CD4-positive, alpha-beta memory T cell (primary cell): ENCODE results near the gene USP11. TPM values are rescaled to one million over a fixed set of nuclear protein-coding genes. Genes with fewer than 3 reads are reported as not detected.

ENCODE experiments used
- CTCF ChIA-PET: fragments of 350-600 bp; sonication (Branson Sonifier 250); formaldehyde crosslinking; loops from one replicate; lab custom pipeline; 2021; ENCODE audit warnings: inconsistent platforms; ENCODE audit not compliant: partially characterized antibody; lab: Charles Lee
- POLR2A ChIA-PET: fragments of 350-600 bp; sonication (Branson Sonifier 250); formaldehyde crosslinking; loops from one replicate; lab custom pipeline; 2021; ENCODE audit not compliant: partially characterized antibody; lab: Charles Lee
- DNase-seq, 5 donors: peaks; one replicate each; pipeline versions ENCODE4 v3.0.0 to v3.0.0-alpha.2; 2020 to 2022; ENCODE audit warnings: mixed read lengths in 1 of 5
- H3K27ac ChIP-seq: one replicate; pipeline ENCODE4 v1.7.0; 2013; ENCODE audit warnings: low read depth, low read length
- H3K27me3 ChIP-seq: 2 replicates; pipeline ENCODE4 v1.7.0; 2013; ENCODE audit warnings: mild to moderate bottlenecking, low read length, moderate library complexity; ENCODE audit not compliant: insufficient read depth
- H3K36me3 ChIP-seq: 2 replicates; pipeline ENCODE4 v1.7.0; 2013; ENCODE audit warnings: mild to moderate bottlenecking, low read length, moderate library complexity; ENCODE audit not compliant: insufficient read depth
- H3K4me1 ChIP-seq: 2 replicates; pipeline ENCODE4 v1.7.0; 2013; ENCODE audit warnings: mild to moderate bottlenecking, low read length, moderate library complexity; ENCODE audit not compliant: insufficient read depth
- H3K4me3 ChIP-seq, 2 donors: one replicate each; pipeline ENCODE4 v1.7.0; 2013; ENCODE audit warnings: low read length in 2 of 2, mild to moderate bottlenecking in 1 of 2
- H3K9me3 ChIP-seq, 2 donors: one replicate each; pipeline ENCODE4 v1.7.0; 2013; ENCODE audit warnings: low read length in 2 of 2, control low read depth in 1 of 2; ENCODE audit not compliant: control insufficient read depth in 1 of 2
- H3K27ac Mint-ChIP-seq, 7 donors: one replicate each; pipeline ENCODE4 v1.8.0; 2020 to 2021; ENCODE audit warnings: mixed read lengths in 7 of 7, mild to moderate bottlenecking in 6 of 7, inconsistent platforms in 3 of 7, moderate library complexity in 3 of 7
- H3K27me3 Mint-ChIP-seq, 2 donors: one replicate each; pipeline ENCODE4 v1.8.0; 2020 to 2021; ENCODE audit warnings: mixed read lengths in 2 of 2
- H3K36me3 Mint-ChIP-seq, 2 donors: one replicate each; pipeline ENCODE4 v1.8.0; 2020 to 2021; ENCODE audit warnings: mixed read lengths in 2 of 2, inconsistent platforms in 1 of 2, mild to moderate bottlenecking in 1 of 2
- H3K4me1 Mint-ChIP-seq, 4 donors: one replicate each; pipeline ENCODE4 v1.8.0; 2020 to 2021; ENCODE audit warnings: mixed read lengths in 4 of 4, mild to moderate bottlenecking in 1 of 4
- H3K4me3 Mint-ChIP-seq, 8 donors: one replicate each; pipeline ENCODE4 v1.8.0; 2020 to 2021; ENCODE audit warnings: mixed read lengths in 8 of 8, mild to moderate bottlenecking in 7 of 8, moderate library complexity in 6 of 8, inconsistent platforms in 3 of 8
- H3K9me3 Mint-ChIP-seq, 8 donors: one replicate each; pipeline ENCODE4 v1.8.0; 2020 to 2021; ENCODE audit warnings: mixed read lengths in 8 of 8, mild to moderate bottlenecking in 5 of 8, inconsistent platforms in 3 of 8, moderate library complexity in 1 of 8
- intact Hi-C: fragments of 100-400 bp; cut with micrococcal nuclease; formaldehyde crosslinking; loops from one replicate; pipeline ENCODE4 v1.15.1; 2023
- polyA plus RNA-seq, 2 donors: library from polyadenylated mRNA; unstranded; fragments of 300-500 nt; fragmentation: Illumina TruSeq; gene quantifications; one replicate each; pipeline ENCODE4 v1.2.3, GENCODE V29; 2021
- total RNA-seq, 2 experiments: library from RNA; stranded (reverse); gene quantifications; one replicate each; pipeline ENCODE4 v1.2.3, GENCODE V29; 2021

The USP11 gene
- total and polyA plus RNA-seq, 4 experiments from 2014 or later, result 36.6 to 81.4 (median 61.9) TPM

GRCh38 chrX:47190445-47191269, 42.2 kb upstream of the USP11 start:
- Histone ChIP-seq H3K4me3 (peak overlapping the region; percentile 44 to 67), H3K36me3 (no peaks in the 10 kb centered on the region), H3K4me1 (peaks cover 35% of the 10 kb centered on the region), H3K27ac (peak overlapping the region; percentile 73), H3K27me3 (no peaks in the 10 kb centered on the region), H3K9me3 (no peaks in the 10 kb centered on the region)
- ChIA-PET POLR2A (interaction anchor here (0.7 to 2.0 kb wide), 13 partner anchors 17 to 440 kb away, joined by 3 to 28 read pairs (median 5); partner anchors contain the start of genes CDK16, NDUFB11, RBM10 and USP11), CTCF (interaction anchor here (0.7 to 4.0 kb wide), 6 partner anchors 27 to 336 kb away, joined by 3 to 54 read pairs (median 7); partner anchors contain the start of genes NDUFB11 and RBM10)
- Mint-ChIP-seq H3K27me3 (no peaks in the 10 kb centered on the region), H3K4me1 (peaks cover 16 to 50% (median 36%) of the 10 kb centered on the region in 4 donors), H3K27ac (peak overlapping the region; percentile 90 to 95 (median 92)), H3K9me3 (peaks cover 0 to 3% (median 0%) of the 10 kb centered on the region in 8 donors), H3K36me3 (peaks cover 3 to 14% of the 10 kb centered on the region in 2 donors), H3K4me3 (peak overlapping the region; percentile 88 to 96 (median 91))
- DNase-seq, result peak; percentile 75 to 85 (median 84)
- intact Hi-C loops, result loop anchor here (1.0 to 5.0 kb wide), 4 partner anchors 46 to 447 kb away; partner anchors contain the start of genes NDUFB11 and ZNF41

DNA sequence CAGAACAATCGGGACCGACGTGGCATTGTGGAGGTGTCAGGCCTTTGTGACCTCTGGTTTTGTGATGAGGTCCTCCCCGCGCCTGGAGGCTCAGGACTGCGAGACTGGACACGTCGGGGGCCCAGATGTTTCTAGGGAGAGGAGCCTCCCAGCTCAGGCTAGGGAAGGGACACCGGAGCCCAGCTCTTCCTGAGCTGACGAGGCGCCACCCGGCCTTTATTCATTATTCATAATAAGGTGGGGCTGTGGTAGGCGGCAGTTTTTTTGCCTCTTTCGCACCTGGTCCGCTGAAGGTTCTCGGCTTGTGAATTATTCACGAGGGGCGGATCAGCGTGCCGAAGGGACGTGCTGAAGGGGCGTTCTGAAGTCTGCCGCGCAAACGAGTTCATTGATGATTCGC, 41.5 kb upstream of the USP11 start:
- intact Hi-C loops, result loop anchor here (5.0 kb wide), 2 partner anchors 291 to 446 kb away; partner anchors contain the start of gene ZNF41
- H3K9me3 Mint-ChIP-seq, result peaks cover 0 to 3% (median 0%) of the 10 kb centered on the region in 8 donors
- no peaks in the 10 kb centered on the region for H3K9me3 ChIP-seq
- peaks cover 0 to 17% of the 10 kb centered on the region in 2 donors for H3K36me3 Mint-ChIP-seq
- no peaks in the 10 kb centered on the region for H3K36me3 ChIP-seq
- peak overlapping the region; percentile 90 to 95 (median 92) for H3K27ac Mint-ChIP-seq
- H3K4me3 ChIP-seq, result peak overlapping the region; percentile 44 to 67
- H3K4me3 Mint-ChIP-seq, result peak overlapping the region; percentile 88 to 96 (median 91)
- CTCF ChIA-PET, result interaction anchor here (0.7 to 4.0 kb wide), 6 partner anchors 26 to 335 kb away, joined by 3 to 54 read pairs (median 7); partner anchors contain the start of genes NDUFB11 and RBM10
- H3K4me1 Mint-ChIP-seq, result peaks cover 22 to 57% (median 42%) of the 10 kb centered on the region in 4 donors
- peak; percentile 39 to 72 (median 44) for DNase-seq
- H3K27me3 ChIP-seq, result no peaks in the 10 kb centered on the region
- H3K27ac ChIP-seq, result peak overlapping the region; percentile 73
- POLR2A ChIA-PET, result interaction anchor here (0.7 to 2.0 kb wide), 13 partner anchors 18 to 440 kb away, joined by 3 to 28 read pairs (median 5); partner anchors contain the start of genes CDK16, NDUFB11, RBM10 and USP11
- H3K4me1 ChIP-seq, result peaks cover 41% of the 10 kb centered on the region
- no peaks in the 10 kb centered on the region for H3K27me3 Mint-ChIP-seq

DNA sequence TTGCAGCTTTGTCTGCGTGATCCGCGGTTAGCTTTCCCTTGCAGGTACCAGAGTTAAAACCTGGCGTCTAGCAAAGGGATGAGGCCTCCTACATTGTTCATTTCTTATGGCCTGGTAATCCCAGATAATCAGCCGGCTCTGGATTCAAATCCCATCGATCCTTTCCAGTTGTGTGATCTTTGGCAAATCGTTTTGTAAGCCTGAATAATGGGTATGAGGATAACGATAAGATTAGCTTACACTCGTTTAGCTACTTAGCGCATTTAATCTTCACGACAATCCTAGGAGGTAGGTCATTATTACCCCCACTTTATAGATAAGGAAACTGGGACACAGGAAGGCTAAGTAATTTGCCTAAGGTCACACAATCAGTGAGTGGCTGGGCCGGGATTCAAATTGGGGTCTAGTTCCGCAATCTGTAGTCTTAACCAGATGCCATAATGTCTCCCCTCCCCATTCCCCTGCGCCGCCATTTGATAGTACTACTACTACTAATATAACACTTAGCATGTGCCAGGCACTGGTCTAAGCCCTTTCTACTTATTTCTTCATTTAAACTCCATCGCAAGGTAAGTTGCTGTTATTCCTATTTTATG, 40.9 kb upstream of the USP11 start:
- Mint-ChIP-seq H3K4me3 (peak overlapping the region; percentile 88 to 96 (median 91)), H3K4me1 (peaks cover 27 to 62% (median 48%) of the 10 kb centered on the region in 4 donors), H3K27ac (peak overlapping the region; percentile 32 to 95 (median 92)), H3K9me3 (peaks cover 0 to 3% (median 0%) of the 10 kb centered on the region in 8 donors), H3K36me3 (peaks cover 0 to 17% of the 10 kb centered on the region in 2 donors), H3K27me3 (no peaks in the 10 kb centered on the region)
- ChIA-PET POLR2A (interaction anchor here (0.8 to 2.0 kb wide), 7 partner anchors 18 to 331 kb away, joined by 3 to 28 read pairs (median 7); partner anchors contain the start of genes CDK16, NDUFB11 and RBM10), CTCF (interaction anchor here (0.7 to 4.0 kb wide), 6 partner anchors 26 to 334 kb away, joined by 3 to 54 read pairs (median 7); partner anchors contain the start of genes NDUFB11 and RBM10)
- H3K27me3 ChIP-seq, result no peaks in the 10 kb centered on the region
- DNase-seq, result no peak
- H3K4me1 ChIP-seq, result peaks cover 47% of the 10 kb centered on the region
- no peaks in the 10 kb centered on the region for H3K9me3 ChIP-seq
- peak overlapping the region in 1 of 2 donors; percentile 67 for H3K4me3 ChIP-seq
- intact Hi-C loops, result loop anchor here (5.0 kb wide), 2 partner anchors 290 to 445 kb away; partner anchors contain the start of gene ZNF41
- peak overlapping the region; percentile 73 for H3K27ac ChIP-seq
- H3K36me3 ChIP-seq, result no peaks in the 10 kb centered on the region

- H3K27ac Mint-ChIP-seq, result peak within 1 kb of the TSS; percentile 94 to 100 (median 99)
- Histone ChIP-seq H3K9me3 (no peaks in the 10 kb centered on the region), H3K27me3 (no peaks in the 10 kb centered on the region), H3K36me3 (peaks cover 4% of the 10 kb centered on the region), H3K27ac (peak within 1 kb of the TSS; percentile 96), H3K4me1 (peaks cover 64% of the 10 kb centered on the region), H3K4me3 (peak within 1 kb of the TSS; percentile 69 to 82)
- H3K9me3 Mint-ChIP-seq, result peaks cover 0 to 3% (median 0%) of the 10 kb centered on the region in 8 donors
- peak; percentile 95 to 97 (median 96) for DNase-seq
- H3K4me3 Mint-ChIP-seq, result peak within 1 kb of the TSS; percentile 97 to 99 (median 99)
- CTCF ChIA-PET, result interaction anchor here (1.4 to 4.0 kb wide), 4 partner anchors 49 to 330 kb away, joined by 3 to 54 read pairs (median 12); partner anchors contain the start of genes NDUFB11 and RBM10
- H3K36me3 Mint-ChIP-seq, result peaks cover 12 to 31% of the 10 kb centered on the region in 2 donors
- intact Hi-C loops, result loop anchor here (1.0 to 5.0 kb wide), 9 partner anchors 25 to 457 kb away; partner anchors contain the start of genes CDK16, ELK1, USP11 and ZNF41
- no peaks in the 10 kb centered on the region for H3K27me3 Mint-ChIP-seq
- H3K4me1 Mint-ChIP-seq, result peaks cover 33 to 75% (median 62%) of the 10 kb centered on the region in 4 donors
- POLR2A ChIA-PET, result interaction anchor here (0.8 to 2.6 kb wide), 5 partner anchors 24 to 454 kb away, joined by 3 to 12 read pairs (median 7); partner anchors contain the start of gene USP11
Measured at GRCh38 chrX:47193475-47194193, 39.2 kb upstream of the USP11 start, which contains the start of gene UBA1. Gene UBA1 (plus strand): TSS chrX:47193829. CDS start chrX:47198803, 4,974 bp downstream.

DNA sequence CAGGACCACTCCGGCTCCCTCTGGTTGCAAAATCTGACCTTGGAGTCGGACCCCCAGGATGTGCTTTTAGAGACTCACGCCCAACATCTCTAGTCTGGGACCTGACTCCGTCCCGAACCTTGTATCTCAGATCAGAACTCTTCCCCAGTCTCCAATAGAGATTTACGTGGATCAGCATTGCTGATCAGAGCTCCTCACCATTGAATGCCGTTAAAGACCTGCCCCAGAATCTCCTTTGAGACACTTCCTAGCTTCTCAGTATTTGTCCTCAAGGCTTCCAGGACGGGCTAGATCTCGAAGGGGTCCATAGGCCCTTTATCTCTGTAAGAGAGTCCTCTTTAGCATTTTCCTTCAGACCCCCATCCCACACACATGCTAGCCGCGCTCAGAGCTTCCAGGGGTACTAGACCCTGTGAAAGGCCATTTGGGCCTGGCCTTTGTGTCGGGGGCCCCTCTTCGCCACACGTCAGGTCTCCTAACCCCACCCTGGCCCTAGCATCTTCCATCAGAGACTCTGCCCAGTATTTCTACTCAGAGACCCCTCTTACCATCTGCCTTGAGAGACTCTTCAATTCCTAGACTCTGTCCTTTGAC, 38.5 kb upstream of the USP11 start:
- peak overlapping the region; percentile 96 for H3K27ac ChIP-seq
- H3K4me3 Mint-ChIP-seq, result peak overlapping the region; percentile 97 to 99 (median 99)
- intact Hi-C loops, result loop anchor here (5.0 kb wide), 2 partner anchors 288 to 443 kb away; partner anchors contain the start of gene ZNF41
- peak overlapping the region; percentile 69 to 82 for H3K4me3 ChIP-seq
- peaks cover 10% of the 10 kb centered on the region for H3K36me3 ChIP-seq
- no peaks in the 10 kb centered on the region for H3K27me3 ChIP-seq
- H3K27me3 Mint-ChIP-seq, result no peaks in the 10 kb centered on the region
- H3K27ac Mint-ChIP-seq, result peak overlapping the region; percentile 94 to 100 (median 99)
- CTCF ChIA-PET, result interaction anchor here (1.4 to 2.8 kb wide), 3 partner anchors 49 to 329 kb away, joined by 3 to 20 read pairs (median 4); partner anchors contain the start of genes NDUFB11 and RBM10
- H3K9me3 Mint-ChIP-seq, result peaks cover 0 to 3% (median 0%) of the 10 kb centered on the region in 8 donors
- H3K36me3 Mint-ChIP-seq, result peaks cover 19 to 35% of the 10 kb centered on the region in 2 donors
- POLR2A ChIA-PET, result interaction anchor here (0.8 to 2.6 kb wide), 5 partner anchors 23 to 453 kb away, joined by 3 to 12 read pairs (median 7); partner anchors contain the start of gene USP11
- no peaks in the 10 kb centered on the region for H3K9me3 ChIP-seq
- DNase-seq, result peak in 1 of 5 donors; percentile 26
- peaks cover 64% of the 10 kb centered on the region for H3K4me1 ChIP-seq
- peaks cover 33 to 78% (median 63%) of the 10 kb centered on the region in 4 donors for H3K4me1 Mint-ChIP-seq
